ENCODE measurements around the gene C2CD2. TPM values are rescaled to one million over a fixed set of nuclear protein-coding genes. Genes with fewer than 3 reads are reported as not detected.

The C2CD2 gene
- total and polyA plus RNA-seq, 2 donors (not counting 1 experiment from before 2014, with no cell fraction given), result 6.8 to 11.9 TPM

DNA sequence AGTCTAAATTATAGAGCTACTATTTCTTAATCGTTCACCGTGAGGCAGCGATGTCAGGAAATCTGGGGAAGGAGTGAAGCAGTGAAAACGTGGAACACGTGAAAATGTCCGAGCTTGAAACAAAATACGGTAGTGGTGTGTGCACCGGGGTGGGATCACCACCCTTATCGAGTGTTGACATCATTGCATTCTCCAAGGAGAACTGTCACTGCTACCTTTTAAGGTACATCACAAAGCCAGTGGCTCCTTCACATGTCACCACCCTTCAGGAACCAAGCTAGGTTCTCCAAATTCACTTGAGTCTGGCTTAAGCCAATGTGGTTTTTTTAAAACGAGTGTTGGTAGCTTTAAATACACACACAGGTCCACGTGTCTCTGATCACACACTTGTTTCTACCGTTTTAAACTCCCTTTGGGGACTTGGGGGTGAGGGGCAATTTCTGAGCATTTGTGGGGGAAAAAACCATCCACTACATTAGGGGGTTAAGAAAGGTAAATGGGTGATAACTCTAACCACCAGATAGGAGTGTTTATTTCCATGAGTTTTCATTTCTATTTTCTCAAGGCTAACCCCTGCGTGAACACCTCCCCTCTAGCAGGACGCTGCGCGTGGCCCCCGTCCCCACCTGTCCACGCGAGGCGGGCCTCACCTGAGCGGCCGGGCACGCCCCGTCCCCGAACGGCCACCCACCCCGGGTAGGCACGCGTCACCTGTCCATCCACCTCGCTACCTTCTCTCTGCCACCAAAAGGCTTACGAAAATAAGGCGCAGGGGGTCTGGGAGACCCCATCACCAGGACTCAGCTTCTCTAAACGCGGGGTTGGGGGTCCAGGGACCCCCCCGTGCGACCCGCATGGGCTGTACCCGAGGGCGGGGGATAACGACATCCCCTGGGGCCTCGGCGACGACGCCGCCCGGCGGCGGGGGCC, 75.7 kb downstream of the C2CD2 start:
- Histone ChIP-seq H3K9me3 (ENCODE audit: control extremely low read depth in 1 of 3, control insufficient read depth in 2 of 3, insufficient read depth in 1 of 3, low read length in 2 of 3) (no peaks in the 10 kb centered on the region), H4K20me1 (ENCODE audit: control insufficient read depth, insufficient read depth, low read length, poor library complexity, severe bottlenecking) (peaks cover 29% of the 10 kb centered on the region), H3K4me3 (ENCODE audit: control extremely low read depth in 1 of 5, extremely low read depth in 1 of 5, insufficient read depth in 1 of 5, low read depth in 2 of 5, low read length in 4 of 5) (peak overlapping the region; percentile 53 to 86 (median 81)), H3K27ac (ENCODE audit: low read length in 2 of 2) (peak overlapping the region; percentile 76), H3K27me3 (replicated peaks in 1 of 4; ENCODE audit: control extremely low read depth in 1 of 4, control insufficient read depth in 3 of 4, insufficient read depth in 4 of 4, low read length in 3 of 4) (no peaks in the 10 kb centered on the region), H3K79me2 (ENCODE audit: control insufficient read depth, insufficient read depth, low read length) (peaks cover 53% of the 10 kb centered on the region), H3K4me2 (replicated peaks; ENCODE audit: low read depth, low read length, poor library complexity, severe bottlenecking) (peak overlapping the region; percentile 98), H2AFZ (ENCODE audit: insufficient read depth, low read depth, low read length, poor library complexity, severe bottlenecking) (peak overlapping the region; percentile 82), H3K36me3 (replicated peaks in 1 of 2; ENCODE audit: control extremely low read depth in 1 of 2, control insufficient read depth in 1 of 2, extremely low read depth in 1 of 2, insufficient read depth in 2 of 2, low read length in 1 of 2) (peaks cover 0 to 6% of the 10 kb centered on the region in 2 experiments), H3K9ac (ENCODE audit: low read length) (peak overlapping the region; percentile 91), H3K4me1 (ENCODE audit: control insufficient read depth in 2 of 2, insufficient read depth in 2 of 2, low read length in 2 of 2) (peaks cover 13 to 21% of the 10 kb centered on the region in 2 donors)
- Mint-ChIP-seq H3K27ac (peak overlapping the region; percentile 92), H3K4me1 (peaks cover 36% of the 10 kb centered on the region), H3K9me3 (ENCODE audit: insufficient read depth) (no peaks in the 10 kb centered on the region), H3K4me3 (peak overlapping the region; percentile 93), H3K27me3 (no peaks in the 10 kb centered on the region)
- TF ChIP-seq EZH2 (IDR thresholded peaks at IDR 0.05; ENCODE audit: borderline replicate concordance, insufficient read depth, low read depth, low read length, poor library complexity, severe bottlenecking), result no peak
- TF ChIP-seq, protein P1, sequence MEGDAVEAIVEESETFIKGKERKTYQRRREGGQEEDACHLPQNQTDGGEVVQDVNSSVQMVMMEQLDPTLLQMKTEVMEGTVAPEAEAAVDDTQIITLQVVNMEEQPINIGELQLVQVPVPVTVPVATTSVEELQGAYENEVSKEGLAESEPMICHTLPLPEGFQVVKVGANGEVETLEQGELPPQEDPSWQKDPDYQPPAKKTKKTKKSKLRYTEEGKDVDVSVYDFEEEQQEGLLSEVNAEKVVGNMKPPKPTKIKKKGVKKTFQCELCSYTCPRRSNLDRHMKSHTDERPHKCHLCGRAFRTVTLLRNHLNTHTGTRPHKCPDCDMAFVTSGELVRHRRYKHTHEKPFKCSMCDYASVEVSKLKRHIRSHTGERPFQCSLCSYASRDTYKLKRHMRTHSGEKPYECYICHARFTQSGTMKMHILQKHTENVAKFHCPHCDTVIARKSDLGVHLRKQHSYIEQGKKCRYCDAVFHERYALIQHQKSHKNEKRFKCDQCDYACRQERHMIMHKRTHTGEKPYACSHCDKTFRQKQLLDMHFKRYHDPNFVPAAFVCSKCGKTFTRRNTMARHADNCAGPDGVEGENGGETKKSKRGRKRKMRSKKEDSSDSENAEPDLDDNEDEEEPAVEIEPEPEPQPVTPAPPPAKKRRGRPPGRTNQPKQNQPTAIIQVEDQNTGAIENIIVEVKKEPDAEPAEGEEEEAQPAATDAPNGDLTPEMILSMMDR (IDR thresholded peaks at IDR 0.05), result no peak
- ChIA-PET CTCF (interaction anchor here (0.9 to 3.7 kb wide), 10 partner anchors 10 to 595 kb away, joined by 3 to 18 read pairs (median 6); no protein-coding TSS in a partner anchor), POLR2A (interaction anchor here (0.5 to 1.3 kb wide), 7 partner anchors 9 to 1851 kb away, joined by 3 to 5 read pairs (median 3); no protein-coding TSS in a partner anchor)
- ATAC-seq (ENCODE audit: low read depth), result peak; percentile 26
- peak; percentile 75 for DNase-seq
- WGBS (ENCODE audit: insufficient coverage), result 2% methylated on average over 42 of the region's 48 CpGs
- intact Hi-C loops (cut with micrococcal nuclease), result loop anchor here (2.0 kb wide), 4 partner anchors 49 to 355 kb away; partner anchors contain the start of gene ZBTB21
